Pulmonary artery endothelial cell (primary cell): ENCODE results near the gene PPP2R3C. TPM values are rescaled to one million over a fixed set of nuclear protein-coding genes. Genes with fewer than 3 reads are reported as not detected.
"Not testable (repeated sequence)": the region's sequence is repeated elsewhere in the genome, so short reads cannot be mapped to it uniquely, and the experiment has no call there.

Source experiments
- DNase-seq: peaks from one replicate; pipeline ENCODE4 v3.0.0-alpha.2; 2011; ENCODE audit warnings: low read depth, low spot score
- total RNA-seq: library from RNA; depleted of rRNA; stranded (reverse); fragments of >200 nt; gene quantifications from 2 replicates; pipeline ENCODE4 v1.2.3, GENCODE V29; 2014

PPP2R3C gene
- 34.0 and 41.9 TPM in 2 replicates for total RNA-seq

DNA sequence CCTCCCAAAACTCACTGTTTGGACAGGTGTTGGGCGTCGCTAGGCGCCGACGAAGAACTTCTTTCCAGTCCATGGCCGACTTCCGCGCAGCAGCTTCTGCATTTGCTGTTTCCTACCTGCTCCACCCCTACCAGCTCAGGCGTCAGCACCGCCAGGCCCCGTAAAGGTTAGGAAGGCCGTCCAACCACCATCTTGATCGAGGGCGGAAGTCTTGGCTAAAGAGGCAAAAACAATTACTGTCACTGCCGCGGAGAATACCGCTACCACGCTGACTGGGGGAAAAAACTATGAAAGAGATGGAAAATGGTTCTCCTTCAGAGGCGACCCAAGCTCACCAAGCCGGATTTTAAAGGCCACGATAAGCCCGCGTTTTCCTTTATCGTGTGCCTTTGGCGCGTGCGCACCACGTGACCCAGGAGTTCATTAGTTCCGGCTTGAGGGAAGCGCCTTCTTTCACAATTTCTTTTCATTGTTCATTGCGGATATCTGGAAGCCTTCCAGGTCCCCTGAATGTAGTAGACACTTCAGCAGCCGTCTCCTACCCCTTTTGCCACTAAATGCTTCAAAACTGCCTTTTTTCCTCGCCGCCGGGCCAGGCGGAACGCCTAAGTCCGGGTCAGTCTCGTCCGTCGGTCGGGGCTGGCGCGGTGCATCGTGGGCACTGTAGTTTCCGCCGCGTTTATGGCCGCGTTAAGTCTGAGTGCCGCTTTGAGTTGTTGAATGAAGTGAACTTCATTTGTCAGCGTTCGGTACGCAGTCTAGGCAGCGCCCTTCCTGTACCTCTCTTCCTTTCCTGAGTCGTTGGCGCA is at the start of gene PPP2R3C, which contains the start of gene PRORP:
PPP2R3C (minus strand) TSS at position 104 of the 809 bp plus-strand sequence; CDS start at position 73, 31 bp downstream.
PRORP (plus strand) TSS at position 666 of the 809 bp plus-strand sequence. CDS start 694 bp downstream, outside the sequence.
- peak; percentile 83 for DNase-seq

DNA sequence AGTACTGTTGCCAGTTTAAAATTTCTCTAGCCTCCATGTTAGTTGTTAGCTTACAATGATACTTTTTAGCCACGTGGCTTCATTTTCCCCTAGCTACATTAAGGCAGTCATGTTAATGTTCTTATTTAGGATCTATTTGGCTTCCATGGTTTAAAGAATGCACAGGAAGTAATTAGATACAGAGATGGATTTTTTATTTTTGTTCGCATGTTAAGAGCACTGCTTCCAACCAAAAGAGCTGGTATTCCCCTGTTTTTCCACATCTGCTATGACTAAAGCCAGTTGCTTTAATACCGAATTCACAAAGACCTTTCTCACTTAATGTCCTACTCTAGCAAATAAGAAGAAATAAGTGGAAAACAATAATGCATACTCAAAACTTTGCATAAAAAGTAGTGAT is 45.7 kb upstream of the PPP2R3C start:
- DNase-seq = no peak

DNA sequence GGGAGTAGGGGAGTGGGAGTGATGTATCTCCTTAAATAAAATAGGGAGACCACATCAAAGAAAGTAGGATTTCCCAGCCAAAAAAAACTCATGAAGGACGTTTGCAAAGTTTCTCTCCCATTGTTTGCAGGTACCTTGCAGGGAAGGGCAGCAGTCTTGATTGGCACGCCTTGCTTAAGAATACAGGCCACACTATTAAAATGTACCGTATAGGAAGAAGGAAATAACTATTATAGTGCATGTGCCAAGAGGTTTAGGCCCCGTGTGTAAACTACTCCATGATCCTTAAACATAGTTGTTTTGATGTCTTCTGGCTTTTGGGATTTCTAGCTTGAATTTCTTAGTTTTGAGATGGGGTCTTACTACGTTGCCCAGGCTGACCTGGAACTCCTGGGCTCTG is 43.1 kb upstream of the PPP2R3C start:
- DNase-seq = no peak

DNA sequence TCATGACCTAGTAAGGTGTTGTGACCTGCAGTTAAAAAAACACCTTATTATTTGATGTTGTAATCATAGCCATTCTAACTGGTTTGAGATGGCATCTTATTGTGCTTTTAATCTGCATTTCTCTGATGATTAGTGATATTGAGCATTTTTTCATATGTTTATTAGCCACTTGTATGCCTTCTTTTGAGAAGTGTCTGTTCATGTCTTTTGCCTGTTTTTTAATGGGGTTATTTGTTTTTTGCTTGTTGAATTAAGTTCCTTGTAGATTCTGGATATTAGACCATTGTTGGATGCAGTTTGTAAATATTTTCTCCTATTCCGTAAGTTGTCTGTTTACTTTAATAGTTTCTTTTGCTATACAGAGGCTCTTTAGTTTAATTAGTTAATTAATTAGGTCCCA is 41.6 kb upstream of the PPP2R3C start:
- DNase-seq = no peak

DNA sequence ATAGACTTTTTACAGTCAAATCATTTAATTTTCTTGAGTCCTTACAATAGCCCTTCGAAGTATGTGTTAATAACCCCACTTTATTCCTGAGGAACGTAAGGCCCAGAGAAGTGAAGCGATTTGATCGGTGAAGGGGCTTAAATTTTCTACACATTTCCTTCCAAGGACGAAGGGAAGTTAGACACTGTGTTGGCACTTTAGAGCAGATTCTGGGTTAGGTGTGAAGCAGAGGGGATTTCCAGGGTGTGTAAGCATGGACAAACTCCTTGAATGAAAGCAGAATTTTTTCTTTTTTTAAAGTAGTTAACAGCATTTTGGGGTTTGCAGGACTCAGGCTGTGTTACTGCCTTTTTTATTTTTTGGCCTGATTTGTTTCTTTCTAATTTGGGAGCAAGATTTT is 39.4 kb upstream of the PPP2R3C start:
- no peak for DNase-seq

DNA sequence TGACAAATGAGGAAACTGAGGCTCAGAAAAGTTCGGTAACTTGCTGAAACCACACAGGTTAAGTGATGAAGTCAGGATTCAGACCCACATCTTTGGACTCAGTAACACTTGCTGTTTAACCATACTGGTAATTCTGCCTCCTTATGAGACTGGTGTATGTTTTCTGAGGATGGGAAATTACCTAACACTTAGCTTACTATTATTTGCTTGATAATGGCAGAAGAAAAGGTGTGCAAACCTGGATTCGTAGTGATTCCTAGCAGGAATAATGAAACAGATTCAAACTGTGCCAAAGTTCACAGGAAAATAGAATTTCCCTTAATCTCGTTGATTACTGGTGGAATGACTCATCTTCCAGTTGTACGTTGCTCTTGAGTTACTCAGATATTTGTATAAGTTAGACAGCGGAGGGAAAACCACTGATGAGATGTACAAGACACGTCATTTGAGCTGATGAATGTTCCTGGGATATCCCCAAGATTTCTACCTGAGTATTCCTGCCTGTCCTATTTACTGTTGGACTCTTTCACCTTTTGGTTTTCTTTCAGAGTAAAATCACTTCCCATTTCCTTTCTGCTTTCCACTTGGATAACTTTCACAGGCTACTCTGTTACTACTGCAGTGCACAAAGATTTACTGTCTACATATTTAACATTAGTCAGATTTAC is 38.1 kb upstream of the PPP2R3C start:
- DNase-seq = peak; percentile 68

DNA sequence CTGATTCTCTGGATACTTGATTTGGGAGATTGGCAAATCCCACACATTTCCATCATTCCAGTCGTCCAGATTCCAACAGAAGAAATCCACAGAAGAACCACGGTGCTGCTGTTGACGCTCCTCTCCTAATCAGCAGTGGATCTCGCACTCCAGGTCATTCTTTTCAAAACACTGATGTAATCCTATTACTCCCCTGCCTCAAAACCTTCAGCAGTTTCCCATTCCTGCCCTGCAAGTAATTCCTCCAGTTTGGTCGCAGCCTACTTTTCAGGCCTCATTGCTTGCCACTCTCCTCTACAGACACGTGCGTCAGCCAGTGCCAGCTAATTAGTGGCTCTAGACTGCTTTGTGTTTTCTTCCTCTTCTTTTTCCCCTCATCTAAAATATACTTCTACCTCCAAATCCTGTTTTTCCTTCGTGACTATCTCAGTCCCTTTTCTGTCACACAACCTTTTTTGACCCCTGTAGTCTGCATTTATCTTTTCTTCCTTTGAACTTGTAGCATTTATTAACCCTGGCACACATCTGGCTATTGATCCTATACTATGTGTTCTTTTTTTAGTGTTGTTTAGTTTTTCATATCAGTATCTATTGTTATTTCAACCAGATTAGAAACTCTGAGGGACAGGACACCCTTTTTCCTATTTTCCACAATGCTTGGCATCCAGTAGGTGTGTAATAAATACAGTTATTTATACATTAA is 37.3 kb upstream of the PPP2R3C start:
- DNase-seq = no peak

DNA sequence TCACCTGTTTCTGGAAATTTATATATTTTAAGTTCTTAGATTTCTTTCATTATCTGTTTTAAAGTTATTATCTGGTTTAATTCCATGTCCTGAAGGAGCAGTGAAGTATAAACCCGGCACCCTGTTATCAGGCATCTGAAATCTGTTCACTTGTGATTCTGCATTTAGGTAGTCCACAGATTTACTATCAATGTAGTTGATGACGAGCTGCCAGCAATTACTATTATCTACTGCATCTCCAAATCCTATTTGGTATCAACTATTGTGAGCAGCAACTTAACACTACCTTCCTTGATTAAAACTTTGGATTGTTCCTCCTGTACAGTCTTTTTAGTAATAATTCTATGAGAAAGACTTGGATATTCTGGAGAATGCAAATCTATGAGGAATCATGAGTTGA is 36.7 kb upstream of the PPP2R3C start:
- no peak for DNase-seq

DNA sequence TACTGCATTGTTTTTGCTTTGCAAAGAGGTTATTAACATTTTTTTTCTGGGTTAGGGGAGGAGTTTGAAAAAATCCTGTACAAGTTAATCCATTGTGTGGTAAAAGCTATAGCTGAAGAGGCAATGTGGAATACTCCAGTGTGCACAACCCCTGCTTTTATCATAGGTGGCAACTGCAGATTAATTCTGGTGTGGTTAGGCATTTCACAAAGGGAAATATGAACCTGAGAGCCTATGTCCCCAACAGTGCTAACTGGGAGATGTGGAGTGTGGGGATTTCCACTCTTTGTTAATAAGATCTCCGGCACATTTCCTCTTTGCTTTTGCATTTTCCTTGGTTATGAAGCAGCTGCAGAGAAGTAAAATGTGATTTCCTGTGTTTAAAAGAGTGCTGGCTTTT is 34.2 kb upstream of the PPP2R3C start:
- DNase-seq = peak; percentile 57

DNA sequence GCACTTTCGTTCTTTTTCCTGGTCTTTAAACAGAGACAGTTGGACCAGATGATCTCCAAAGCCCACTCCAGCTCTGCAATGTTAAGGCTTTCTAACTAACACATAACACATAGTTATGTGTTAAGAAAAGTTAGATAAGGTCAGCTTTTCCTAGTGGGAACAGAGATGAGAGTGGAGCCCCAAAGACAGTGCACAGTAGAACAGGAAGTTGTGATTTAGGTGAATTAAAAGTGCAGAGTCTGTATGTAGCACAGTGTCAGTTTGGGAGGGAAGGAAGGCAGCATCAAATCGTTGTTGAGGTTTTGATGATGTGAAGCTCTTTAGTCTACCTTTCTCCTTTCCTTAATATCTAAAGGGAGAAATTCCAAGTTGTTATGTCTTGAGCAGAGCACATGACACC is 32.2 kb upstream of the PPP2R3C start:
- no peak for DNase-seq

DNA sequence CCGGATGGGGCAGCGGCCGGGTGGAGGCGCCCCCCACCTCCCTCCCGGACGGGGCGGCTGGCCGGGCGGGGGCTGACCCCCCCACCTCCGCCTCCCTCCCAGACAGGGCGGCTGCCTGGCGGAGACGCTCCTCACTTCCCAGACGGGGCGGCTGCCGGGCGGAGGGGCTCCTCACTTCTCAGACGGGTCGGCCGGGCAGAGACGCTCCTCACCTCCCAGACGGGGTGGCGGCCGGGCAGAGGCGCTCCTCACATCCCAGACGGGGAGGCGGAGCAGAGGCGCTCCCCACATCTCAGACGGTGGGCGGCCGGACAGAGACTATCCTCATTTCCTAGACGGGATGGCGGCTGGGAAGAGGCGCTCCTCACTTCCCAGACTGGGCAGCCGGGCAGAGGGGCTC is 30.7 kb upstream of the PPP2R3C start:
- DNase-seq = not testable (repeated sequence)

DNA sequence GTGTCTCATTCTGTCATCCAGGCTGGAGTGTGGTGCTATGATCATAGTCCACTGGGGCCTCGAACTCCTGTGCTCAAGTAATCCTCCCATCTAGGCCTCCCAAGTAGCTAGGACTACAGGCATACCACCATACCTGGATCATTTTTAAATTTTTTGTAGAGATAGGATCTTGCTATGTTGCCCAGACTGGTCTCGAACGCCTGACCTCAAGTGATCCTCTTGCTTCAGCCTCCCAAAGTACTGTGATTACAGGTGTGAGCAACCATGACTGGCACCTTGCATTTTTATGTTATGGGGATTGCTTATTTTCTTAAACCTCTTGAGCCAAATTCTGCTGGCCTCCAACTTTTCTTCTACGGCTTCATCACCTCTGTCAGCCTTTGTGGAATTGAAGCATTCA is 27.4 kb upstream of the PPP2R3C start:
- no peak for DNase-seq

DNA sequence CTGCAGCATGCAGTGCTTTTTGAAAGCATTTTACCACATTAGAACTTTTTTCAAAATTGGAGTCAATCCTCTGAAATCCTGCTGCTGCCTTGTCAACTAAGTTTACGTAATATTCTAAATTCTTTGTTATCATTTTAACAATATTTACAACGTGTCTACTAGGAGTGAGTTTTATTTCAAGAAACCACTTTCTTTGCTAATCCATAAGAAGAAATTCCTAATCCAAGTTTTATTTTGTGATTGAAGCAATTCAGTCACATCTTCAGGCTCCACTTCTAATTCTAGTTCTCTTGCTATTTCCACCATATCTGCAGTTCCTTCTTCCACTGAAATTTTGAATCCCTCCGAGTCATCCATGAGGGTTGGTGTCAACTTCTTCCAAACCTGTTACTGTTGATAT is 25.9 kb upstream of the PPP2R3C start:
- DNase-seq = no peak

DNA sequence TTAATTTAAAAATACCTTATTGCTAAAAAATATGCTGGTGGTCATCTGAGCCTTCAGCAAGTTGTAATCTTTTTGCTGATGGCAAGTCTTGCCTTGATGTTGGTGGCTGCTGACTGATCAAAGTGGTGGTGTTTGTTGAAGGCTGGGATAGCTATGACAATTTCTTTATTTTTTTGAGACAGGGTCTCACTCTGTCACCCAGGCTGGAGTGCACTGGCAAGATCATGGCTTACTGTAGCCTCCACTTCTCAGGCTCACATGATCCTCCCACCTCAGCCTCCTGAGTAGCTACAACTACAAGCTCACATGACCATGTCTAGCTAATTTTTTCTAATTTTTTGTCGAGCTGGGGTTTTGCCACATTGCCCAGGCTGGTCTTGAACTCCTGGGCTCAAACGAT is 25.4 kb upstream of the PPP2R3C start:
- DNase-seq = no peak

DNA sequence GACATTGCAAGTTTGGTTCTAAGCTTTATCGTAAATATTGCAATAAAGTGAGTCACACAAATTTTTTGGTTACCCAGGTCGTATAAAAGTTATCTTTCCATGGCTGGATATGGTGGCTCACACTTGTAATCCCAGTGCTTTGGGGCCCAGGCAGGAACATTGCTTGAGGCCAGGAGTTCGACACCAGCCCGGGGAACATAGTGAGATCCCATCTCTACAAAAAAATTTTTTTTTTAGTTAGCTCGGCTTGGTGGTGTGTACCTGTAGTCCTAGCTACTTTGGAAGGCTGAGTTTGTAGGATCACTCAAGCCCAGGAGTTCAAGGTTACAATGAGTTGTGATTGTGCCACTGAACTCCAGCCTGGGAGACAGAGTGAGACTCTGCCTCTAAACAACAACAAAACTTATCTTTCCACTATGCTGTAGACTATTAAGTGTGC is 24.9 kb upstream of the PPP2R3C start:
- DNase-seq = no peak

DNA sequence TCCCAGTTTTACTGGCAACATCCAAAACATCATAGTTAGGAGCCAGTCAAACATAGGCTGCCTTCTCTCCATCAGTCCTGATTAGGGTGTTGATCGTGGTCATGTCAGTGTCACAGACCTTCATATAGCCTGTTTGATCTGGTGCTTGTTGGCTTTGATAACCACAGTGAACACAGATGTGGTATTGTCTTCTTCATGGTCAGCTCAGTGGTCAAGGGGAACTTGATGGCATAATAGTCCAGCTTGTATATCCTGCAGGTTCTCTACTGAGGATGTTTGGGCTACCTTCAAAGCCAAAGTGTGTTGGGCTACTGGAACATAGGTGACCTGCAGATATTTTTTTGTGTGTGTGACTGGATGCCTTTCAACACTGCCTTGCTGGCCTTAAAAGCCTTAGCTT is 22.2 kb upstream of the PPP2R3C start:
- no peak for DNase-seq

DNA sequence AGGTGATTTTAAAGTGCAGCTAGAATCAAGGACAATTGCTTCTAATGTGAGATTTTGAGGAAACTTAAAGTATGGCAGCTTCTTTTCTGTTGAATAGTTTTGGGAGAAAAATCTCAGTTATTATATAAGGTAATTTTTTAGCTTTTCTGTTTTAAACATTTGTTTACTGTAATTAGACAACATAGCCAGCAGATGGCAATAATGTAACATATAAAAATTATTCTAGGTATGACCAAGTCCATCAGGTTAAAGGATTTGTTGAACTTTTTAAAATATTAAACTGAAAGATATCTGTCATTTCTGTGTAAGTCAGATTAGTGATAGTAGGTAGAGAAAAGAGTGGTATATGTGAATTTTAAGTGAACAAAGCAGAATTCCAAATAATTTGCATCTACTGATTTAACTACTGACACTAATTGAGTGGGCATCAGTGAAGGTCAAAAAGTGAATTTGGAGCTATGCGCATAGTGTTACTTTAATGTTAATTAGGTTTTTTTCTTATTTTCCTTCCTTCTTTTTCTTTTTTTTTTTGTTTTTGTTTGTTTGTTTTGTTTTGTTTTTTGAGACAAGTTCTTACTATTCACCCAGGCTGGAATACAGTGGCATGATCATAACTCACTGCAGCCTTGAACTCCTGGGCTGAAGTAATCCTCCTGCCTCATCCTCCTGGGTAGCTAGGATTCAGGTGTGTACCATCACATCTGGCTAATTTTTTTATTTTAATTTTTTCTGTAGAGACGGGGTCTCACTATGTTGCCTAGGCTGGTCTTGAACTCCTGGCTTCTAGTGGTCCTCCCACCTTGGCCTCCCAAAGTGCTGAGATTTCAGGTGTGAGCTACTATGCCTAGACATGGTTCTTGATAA is 19.2 kb upstream of the PPP2R3C start:
- DNase-seq = no peak

DNA sequence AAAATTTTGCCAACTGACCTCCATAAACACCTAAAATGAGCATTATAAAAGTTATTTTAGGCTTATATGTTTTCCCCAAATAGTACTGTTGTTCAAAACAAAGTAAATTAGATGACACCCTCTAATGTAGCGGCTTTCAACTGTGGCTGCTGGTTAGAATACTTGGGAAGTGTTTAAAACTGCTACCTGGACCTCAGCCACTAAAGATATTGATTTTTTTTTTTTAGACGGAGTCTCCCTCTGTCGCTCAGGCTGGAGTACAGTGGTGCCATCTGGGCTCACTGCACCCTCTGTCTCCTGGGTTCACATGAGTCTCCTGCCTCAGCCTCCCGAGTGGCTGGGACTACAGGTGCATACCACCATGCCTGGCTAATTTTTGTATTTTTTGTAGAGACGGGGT is 16.8 kb upstream of the PPP2R3C start:
- DNase-seq = no peak

DNA sequence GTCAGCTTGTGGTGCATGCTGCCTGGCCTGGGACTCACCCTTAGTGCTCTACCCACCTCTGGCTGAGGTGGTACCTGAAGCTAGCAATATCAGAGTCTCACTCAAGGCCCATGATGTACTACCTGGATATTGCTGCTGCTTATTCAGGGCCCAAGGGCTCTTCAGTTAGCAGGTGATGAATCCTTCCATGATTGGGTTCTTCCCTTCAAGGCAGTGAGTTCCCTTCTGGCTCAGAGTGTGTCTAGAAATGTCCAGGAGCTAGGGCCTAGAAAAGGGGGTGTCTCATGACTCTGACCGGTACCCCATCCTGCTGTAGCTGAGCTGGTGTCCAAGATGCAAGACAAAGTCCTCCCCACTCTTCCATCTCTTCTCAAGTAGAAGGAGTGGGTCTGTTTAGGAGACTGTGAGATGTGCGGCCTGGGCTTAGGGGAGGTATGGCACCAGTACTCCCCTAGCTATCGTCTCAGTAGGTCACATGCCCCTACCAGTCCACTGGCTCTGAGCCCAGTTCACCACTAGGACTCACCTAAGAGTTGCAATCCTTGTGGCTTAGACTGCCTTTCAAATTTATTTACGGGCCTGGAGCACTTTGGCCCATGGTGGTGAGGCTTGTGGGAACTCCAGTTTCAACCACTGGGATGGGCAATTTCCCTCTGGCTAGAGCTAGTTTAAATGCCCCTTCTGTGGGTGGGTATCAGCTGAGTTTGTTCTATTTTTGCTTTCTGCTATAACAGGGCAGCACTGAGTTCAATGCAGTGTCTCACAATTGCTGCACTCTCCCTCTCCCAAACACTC is 12.7 kb upstream of the PPP2R3C start:
- DNase-seq = no peak

DNA sequence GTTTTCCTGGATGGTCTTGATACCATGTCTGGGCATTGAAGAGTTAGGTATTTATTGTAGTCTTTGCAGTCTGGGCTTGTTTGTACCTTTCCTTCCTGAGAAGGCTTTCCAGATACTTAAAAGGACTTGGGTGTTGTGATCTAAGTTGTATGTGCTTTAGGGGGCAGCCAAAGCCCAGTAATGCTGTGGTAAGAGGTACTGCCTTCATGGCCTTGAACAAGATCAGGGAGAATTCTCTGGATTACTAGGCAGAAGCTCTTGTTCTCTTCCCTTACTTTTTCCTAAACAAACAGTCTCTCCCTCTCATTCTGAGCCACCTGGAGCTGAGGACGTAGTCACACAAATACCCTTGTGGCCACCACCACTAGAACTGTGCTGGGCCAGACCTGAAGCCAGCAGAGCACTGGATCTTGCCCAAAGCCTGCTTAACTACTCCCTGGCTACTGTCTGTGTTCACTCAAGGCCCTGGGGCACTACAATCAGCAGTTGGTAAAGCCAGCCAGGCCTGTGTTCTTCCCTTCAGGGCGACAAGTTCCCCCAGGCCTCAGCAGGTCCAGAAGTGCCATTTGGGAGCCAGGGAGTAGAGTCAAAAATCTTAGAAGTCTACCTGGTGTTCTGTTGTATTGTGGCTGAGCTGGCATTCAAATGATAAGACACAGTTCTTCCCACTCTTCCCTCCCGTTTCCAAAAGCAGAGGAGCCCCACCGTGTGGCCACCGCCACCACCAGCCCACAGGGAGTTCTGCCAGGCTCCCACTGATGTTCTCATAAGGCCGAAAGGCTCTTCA is 11.9 kb upstream of the PPP2R3C start:
- no peak for DNase-seq
